Measurements from ENCODE around the gene SHISA9. TPM values are rescaled to one million over a fixed set of nuclear protein-coding genes. Genes with fewer than 3 reads are reported as not detected.

SHISA9 gene
- polyA plus RNA-seq, 1 of the 3 experiments (the other 2 are of a cell fraction) = 0.02 TPM

GRCh38 chr16:12907670-12908233, 6.4 kb downstream of the SHISA9 start:
- Histone ChIP-seq H3K4me2 (no peak overlapping the region), H2AFZ (ENCODE audit: low read depth) (no peak overlapping the region), H3K9me2 (no peaks in the 10 kb centered on the region), H3F3A (replicated peaks; ENCODE audit: insufficient read depth) (no peaks in the 10 kb centered on the region), H3K9ac (no peak overlapping the region), H3K79me2 (ENCODE audit: insufficient read depth) (no peaks in the 10 kb centered on the region), H3K4me3 (ENCODE audit: low read depth in 2 of 2, low read length in 1 of 2) (no peak overlapping the region), H3K27ac (ENCODE audit: low read depth in 2 of 2, low read length in 1 of 2) (no peak overlapping the region), H3K36me3 (replicated peaks in 1 of 2; ENCODE audit: control insufficient read depth in 1 of 2, insufficient read depth in 2 of 2, low read length in 1 of 2) (no peaks in the 10 kb centered on the region), H3K27me3 (ENCODE audit: insufficient read depth) (peaks cover 18% of the 10 kb centered on the region), H3K4me1 (ENCODE audit: control insufficient read depth in 1 of 2, insufficient read depth in 2 of 2, low read depth in 1 of 2, low read length in 1 of 2) (no peaks in the 10 kb centered on the region), H4K20me1 (ENCODE audit: insufficient read depth) (no peaks in the 10 kb centered on the region), H3K9me3 (no peaks in the 10 kb centered on the region)
- peak; percentile 38 for DNase-seq
- ChIA-PET POLR2A (no interaction called here), CTCF (interaction anchor here (0.6 to 2.9 kb wide), 17 partner anchors 9 to 813 kb away, joined by 3 to 23 read pairs (median 4); no protein-coding TSS in a partner anchor)
- 33% methylated on average over 5 of the region's 5 CpGs for WGBS (ENCODE audit: low lambda C conversion rate)
- TF ChIP-seq MXI1 (IDR thresholded peaks at IDR 0.05; ENCODE audit: low read depth, low read length) = no peak
- TF ChIP-seq USF1 (IDR thresholded peaks at IDR 0.05; ENCODE audit: borderline replicate concordance, low read depth) = no peak
- no peak for TF ChIP-seq EP300 (IDR thresholded peaks at IDR 0.05; ENCODE audit: borderline replicate concordance in 1 of 2, low read depth in 1 of 2, low read length in 1 of 2)
- no peak for TF ChIP-seq TEAD4 (IDR thresholded peaks at IDR 0.05; ENCODE audit: borderline replicate concordance, insufficient read depth)
- peak; percentile 53 for TF ChIP-seq CTCF (IDR thresholded peaks at IDR 0.05)
- no peak for TF ChIP-seq NRF1 (IDR thresholded peaks at IDR 0.05; ENCODE audit: low read depth, low read length)
- TF ChIP-seq NFIC (IDR thresholded peaks at IDR 0.05; ENCODE audit: borderline replicate concordance) = no peak
- TF ChIP-seq IRF3 (IDR thresholded peaks at IDR 0.05; ENCODE audit: low read depth, low read length) = no peak
- TF ChIP-seq ELF1 (IDR thresholded peaks at IDR 0.05) = no peak
- no peak for TF ChIP-seq EZH2phosphoT487 (IDR thresholded peaks at IDR 0.05; ENCODE audit: borderline replicate concordance, low read depth)
- no peak for TF ChIP-seq POLR2AphosphoS5 (IDR thresholded peaks at IDR 0.05; ENCODE audit: low read depth, low read length)
- no peak for TF ChIP-seq TAF1 (IDR thresholded peaks at IDR 0.05; ENCODE audit: borderline replicate concordance, low read depth, low read length)
- peak; percentile 64 for TF ChIP-seq RAD21 (IDR thresholded peaks at IDR 0.05; ENCODE audit: low read length)
- no peak for TF ChIP-seq JUND (IDR thresholded peaks at IDR 0.05)
- TF ChIP-seq SMC3 (IDR thresholded peaks at IDR 0.05; ENCODE audit: low read depth, low read length) = peak; percentile 40

All from SK-N-SH (cell line).